HG02798 (cell line): ENCODE data around the gene SETD1B.
A peak's percentile ranks its signal among the peaks of the same experiment; 100 is the strongest.

Experiments
- ATAC-seq: cut with Tn5 transposase; IDR thresholded peaks from one replicate; pipeline ENCODE4 v1.9.1; 2021; ENCODE audit warnings: mild to moderate bottlenecking; ENCODE audit not compliant: unreplicated experiment, poor library complexity

The SETD1B gene

GRCh38 chr12:121822393-121823100, 18.7 kb downstream of the SETD1B start:
- no peak for ATAC-seq

- no peak for ATAC-seq
Measured at GRCh38 chr12:121823101-121823726, 19.4 kb downstream of the SETD1B start.

- ATAC-seq, result no peak
Measured at GRCh38 chr12:121823727-121824115, 19.9 kb downstream of the SETD1B start.

- no peak for ATAC-seq
Measured at GRCh38 chr12:121825041-121825523, 21.3 kb downstream of the SETD1B start.

- ATAC-seq, result no peak
Measured at GRCh38 chr12:121826318-121827150, 22.7 kb downstream of the SETD1B start.

GRCh38 chr12:121827351-121828099, 23.7 kb downstream of the SETD1B start:
- ATAC-seq, result no peak

- ATAC-seq, result no peak
Measured at GRCh38 chr12:121828306-121828705, 24.5 kb downstream of the SETD1B start.

GRCh38 chr12:121828826-121829225, 25.0 kb downstream of the SETD1B start:
- ATAC-seq, result no peak

GRCh38 chr12:121829250-121829918, 25.6 kb downstream of the SETD1B start:
- no peak for ATAC-seq

- ATAC-seq, result no peak
Measured at GRCh38 chr12:121830134-121830533, 26.3 kb downstream of the SETD1B start.

GRCh38 chr12:121830588-121831265, 26.9 kb downstream of the SETD1B start:
- no peak for ATAC-seq

- ATAC-seq, result no peak
Measured at GRCh38 chr12:121831571-121832245, 27.9 kb downstream of the SETD1B start.

GRCh38 chr12:121837680-121838079, 33.9 kb downstream of the SETD1B start:
- ATAC-seq, result no peak

- ATAC-seq, result no peak
Measured at GRCh38 chr12:121838126-121838525, 34.3 kb downstream of the SETD1B start.

- ATAC-seq, result peak; percentile 93
Measured at GRCh38 chr12:121839106-121839992, 35.5 kb downstream of the SETD1B start.

- ATAC-seq, result no peak
Measured at GRCh38 chr12:121839993-121840761, 36.4 kb downstream of the SETD1B start.
